ENCODE measurements around the gene EPB41L4B.

Gene EPB41L4B

DNA sequence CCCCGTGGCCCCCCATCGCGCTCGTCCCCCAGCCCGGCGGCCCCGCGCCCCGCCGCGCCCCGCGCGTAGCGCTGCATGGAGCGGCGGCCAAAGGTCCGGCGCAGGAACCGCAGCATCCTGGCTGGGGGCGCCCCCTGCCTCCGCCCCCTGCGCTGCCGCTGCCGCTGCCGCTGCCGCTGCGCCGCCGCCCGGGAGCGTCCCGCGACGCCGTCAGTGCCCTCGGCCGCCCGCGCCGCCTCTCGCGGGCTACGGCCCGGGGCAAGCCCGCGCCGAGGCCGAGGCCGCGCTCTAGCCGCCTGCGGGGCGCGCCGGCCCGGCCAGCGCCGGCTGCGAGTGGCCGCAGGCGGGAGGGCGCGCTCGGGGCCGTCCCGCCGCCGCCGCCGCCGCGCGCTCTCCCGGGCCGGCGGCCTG lies 523 bp downstream of the EPB41L4B start:
- no peak overlapping the region for H3K9ac ChIP-seq (ENCODE audit: low read length)
- no peaks in the 10 kb centered on the region for H3K36me3 ChIP-seq (ENCODE audit: control insufficient read depth, insufficient read depth, low read length, severe bottlenecking)
- DNase-seq (ENCODE audit: low read depth): peak; percentile 47
- no peaks in the 10 kb centered on the region for H3K9me3 ChIP-seq (ENCODE audit: control insufficient read depth, low read length)
- H3K4me3 ChIP-seq (ENCODE audit: low read length): no peak overlapping the region
- H3K4me1 ChIP-seq (ENCODE audit: control insufficient read depth, insufficient read depth, low read length): peaks cover 14% of the 10 kb centered on the region
- H3K27me3 ChIP-seq (replicated peaks; ENCODE audit: control insufficient read depth, insufficient read depth, low read length): peaks cover 48% of the 10 kb centered on the region

- H3K36me3 ChIP-seq (ENCODE audit: control insufficient read depth, insufficient read depth, low read length, severe bottlenecking): no peaks in the 10 kb centered on the region
- peaks cover 14% of the 10 kb centered on the region for H3K4me1 ChIP-seq (ENCODE audit: control insufficient read depth, insufficient read depth, low read length)
- H3K4me3 ChIP-seq (ENCODE audit: low read length): peak overlapping the region; percentile 70
- H3K27me3 ChIP-seq (replicated peaks; ENCODE audit: control insufficient read depth, insufficient read depth, low read length): peaks cover 48% of the 10 kb centered on the region
- H3K9ac ChIP-seq (ENCODE audit: low read length): peak overlapping the region; percentile 26
- DNase-seq (ENCODE audit: low read depth): no peak
- no peaks in the 10 kb centered on the region for H3K9me3 ChIP-seq (ENCODE audit: control insufficient read depth, low read length)
Observed at GRCh38 chr9:109319626-109320241, 1.1 kb downstream of the EPB41L4B start.

DNA sequence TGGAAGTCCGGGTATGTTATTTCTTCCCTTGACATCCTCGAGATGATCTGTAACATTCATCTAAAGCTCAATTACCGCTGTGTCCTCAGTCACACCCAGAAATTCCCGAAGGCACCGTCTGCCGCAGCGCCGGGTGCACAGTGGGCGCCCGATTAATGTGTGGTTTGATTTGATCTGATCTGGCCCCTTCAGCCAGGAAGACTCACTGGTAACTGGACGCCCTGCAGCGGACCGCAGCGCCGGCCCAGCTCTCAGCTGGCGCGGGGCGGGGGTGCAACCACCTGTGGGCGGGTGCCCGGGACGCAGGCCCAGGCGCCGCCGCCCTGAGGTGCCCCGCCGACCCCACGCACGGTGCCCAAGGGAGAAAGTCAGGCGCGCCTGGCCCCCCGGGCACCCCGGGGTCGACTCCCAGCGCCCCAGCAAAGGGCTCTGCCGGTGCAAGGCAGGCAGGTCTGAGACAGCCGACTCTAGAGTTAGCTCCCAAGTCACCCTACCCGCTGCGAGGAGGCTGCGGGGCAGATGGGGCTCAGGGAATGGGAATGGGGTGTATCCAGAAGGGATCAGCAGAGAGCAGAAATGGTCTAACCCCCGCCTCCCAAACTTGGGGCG lies 1.7 kb downstream of the EPB41L4B start:
- no peaks in the 10 kb centered on the region for H3K9me3 ChIP-seq (ENCODE audit: control insufficient read depth, low read length)
- no peak for DNase-seq (ENCODE audit: low read depth)
- H3K4me1 ChIP-seq (ENCODE audit: control insufficient read depth, insufficient read depth, low read length): peaks cover 14% of the 10 kb centered on the region
- no peaks in the 10 kb centered on the region for H3K36me3 ChIP-seq (ENCODE audit: control insufficient read depth, insufficient read depth, low read length, severe bottlenecking)
- H3K4me3 ChIP-seq (ENCODE audit: low read length): peak overlapping the region; percentile 70
- H3K27me3 ChIP-seq (replicated peaks; ENCODE audit: control insufficient read depth, insufficient read depth, low read length): peaks cover 45% of the 10 kb centered on the region
- H3K9ac ChIP-seq (ENCODE audit: low read length): peak overlapping the region; percentile 26

DNA sequence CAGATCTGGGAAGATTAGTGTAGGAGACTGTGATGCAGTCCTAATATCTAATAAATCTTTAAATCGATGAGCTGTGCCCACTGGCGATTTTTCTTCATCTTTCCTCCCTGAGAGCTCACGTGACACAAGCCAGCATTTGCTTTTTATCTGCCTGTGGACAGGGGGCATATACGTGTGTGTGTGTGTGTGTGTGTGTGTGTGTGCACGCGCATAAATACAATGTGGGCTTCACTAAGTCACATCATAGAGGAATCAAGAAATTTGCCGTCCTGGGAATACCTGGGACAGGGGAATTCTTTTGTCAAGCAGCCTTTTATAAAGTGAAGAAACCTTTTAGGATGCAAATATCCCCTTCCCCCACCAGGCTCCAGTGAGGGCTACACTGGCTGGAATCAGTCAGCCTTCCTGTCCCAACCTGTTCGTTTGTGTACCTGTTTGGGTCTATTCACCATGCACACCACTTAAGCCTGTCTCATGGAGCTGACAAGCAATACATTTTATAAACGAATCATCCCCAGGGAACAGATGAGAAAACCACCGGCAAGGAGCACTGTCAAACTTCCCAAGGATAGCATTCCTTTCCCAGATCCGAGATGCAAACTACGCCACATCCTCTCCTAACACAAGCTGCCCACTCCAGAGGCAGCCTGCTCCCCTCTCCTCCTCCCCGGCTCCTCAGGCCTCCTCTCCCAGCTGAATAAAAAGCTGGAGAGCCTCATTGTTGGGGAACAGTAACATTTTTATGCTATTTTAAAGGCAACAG lies 2.7 kb downstream of the EPB41L4B start:
- peaks cover 42% of the 10 kb centered on the region for H3K27me3 ChIP-seq (replicated peaks; ENCODE audit: control insufficient read depth, insufficient read depth, low read length)
- H3K9ac ChIP-seq (ENCODE audit: low read length): no peak overlapping the region
- H3K4me3 ChIP-seq (ENCODE audit: low read length): no peak overlapping the region
- no peaks in the 10 kb centered on the region for H3K9me3 ChIP-seq (ENCODE audit: control insufficient read depth, low read length)
- peaks cover 14% of the 10 kb centered on the region for H3K4me1 ChIP-seq (ENCODE audit: control insufficient read depth, insufficient read depth, low read length)
- no peaks in the 10 kb centered on the region for H3K36me3 ChIP-seq (ENCODE audit: control insufficient read depth, insufficient read depth, low read length, severe bottlenecking)
- DNase-seq (ENCODE audit: low read depth): no peak

- Histone ChIP-seq H3K4me3 (ENCODE audit: low read length) (no peak overlapping the region), H3K36me3 (ENCODE audit: control insufficient read depth, insufficient read depth, low read length, severe bottlenecking) (no peaks in the 10 kb centered on the region), H3K4me1 (ENCODE audit: control insufficient read depth, insufficient read depth, low read length) (peaks cover 14% of the 10 kb centered on the region), H3K9me3 (ENCODE audit: control insufficient read depth, low read length) (no peaks in the 10 kb centered on the region), H3K9ac (ENCODE audit: low read length) (no peak overlapping the region), H3K27me3 (replicated peaks; ENCODE audit: control insufficient read depth, insufficient read depth, low read length) (peaks cover 43% of the 10 kb centered on the region)
- DNase-seq (ENCODE audit: low read depth): no peak
Observed at GRCh38 chr9:109317311-109317978, 3.4 kb downstream of the EPB41L4B start.

GRCh38 chr9:109316207-109316640 lies 4.6 kb downstream of the EPB41L4B start:
- H3K27me3 ChIP-seq (replicated peaks; ENCODE audit: control insufficient read depth, insufficient read depth, low read length): peaks cover 43% of the 10 kb centered on the region
- DNase-seq (ENCODE audit: low read depth): no peak
- no peak overlapping the region for H3K9ac ChIP-seq (ENCODE audit: low read length)

DNA sequence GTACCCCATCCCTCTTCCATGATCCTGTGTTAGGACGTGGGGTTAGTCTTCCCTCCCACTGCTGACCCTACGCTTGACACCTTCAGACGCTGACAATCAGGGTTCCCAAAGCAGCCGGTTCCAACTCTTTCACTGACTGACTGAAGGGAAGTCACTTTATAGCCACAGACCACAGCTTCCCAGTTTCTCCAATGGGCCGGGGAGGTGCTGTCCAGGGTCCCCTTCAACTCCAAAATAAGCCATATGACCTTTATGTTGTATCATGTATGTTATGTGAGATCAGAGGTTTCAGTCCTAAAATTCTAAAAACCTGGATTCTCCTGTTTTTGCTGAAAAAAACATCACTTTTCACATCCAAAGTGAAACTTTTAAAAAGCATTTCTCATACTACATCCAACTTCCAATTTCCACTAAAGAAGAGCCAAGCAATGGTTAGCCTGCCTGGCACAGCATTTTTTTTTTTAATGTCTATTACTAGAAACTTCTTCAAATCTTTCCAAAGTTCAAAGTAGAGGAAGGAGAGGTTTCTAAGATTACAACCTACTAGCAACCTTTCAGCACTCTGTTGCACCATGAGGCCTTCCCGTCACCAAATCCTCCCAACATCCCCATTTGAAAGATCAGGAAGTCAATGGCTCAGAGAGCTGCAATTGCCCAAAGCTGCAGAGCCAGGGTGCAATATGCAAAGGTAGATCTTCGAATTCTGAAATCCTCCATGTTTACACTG lies 5.2 kb downstream of the EPB41L4B start:
- Histone ChIP-seq H3K4me1 (ENCODE audit: control insufficient read depth, insufficient read depth, low read length) (peaks cover 11% of the 10 kb centered on the region), H3K4me3 (ENCODE audit: low read length) (no peak overlapping the region), H3K27me3 (replicated peaks; ENCODE audit: control insufficient read depth, insufficient read depth, low read length) (peaks cover 42% of the 10 kb centered on the region), H3K9ac (ENCODE audit: low read length) (no peak overlapping the region), H3K36me3 (ENCODE audit: control insufficient read depth, insufficient read depth, low read length, severe bottlenecking) (no peaks in the 10 kb centered on the region), H3K9me3 (ENCODE audit: control insufficient read depth, low read length) (no peaks in the 10 kb centered on the region)
- no peak for DNase-seq (ENCODE audit: low read depth)

More at GRCh38 chr9:109316207-109316640, 4.6 kb downstream of the EPB41L4B start:
- Histone ChIP-seq H3K4me1 (ENCODE audit: control insufficient read depth, insufficient read depth, low read length) (peaks cover 13% of the 10 kb centered on the region), H3K4me3 (ENCODE audit: low read length) (no peak overlapping the region), H3K36me3 (ENCODE audit: control insufficient read depth, insufficient read depth, low read length, severe bottlenecking) (no peaks in the 10 kb centered on the region), H3K9me3 (ENCODE audit: control insufficient read depth, low read length) (no peaks in the 10 kb centered on the region)

GRCh38 chr9:109314011-109314531 lies 6.8 kb downstream of the EPB41L4B start:
- no peaks in the 10 kb centered on the region for H3K9me3 ChIP-seq (ENCODE audit: control insufficient read depth, low read length)
- H3K27me3 ChIP-seq (replicated peaks; ENCODE audit: control insufficient read depth, insufficient read depth, low read length): peaks cover 45% of the 10 kb centered on the region
- no peak for DNase-seq (ENCODE audit: low read depth)
- no peak overlapping the region for H3K4me3 ChIP-seq (ENCODE audit: low read length)
- H3K36me3 ChIP-seq (ENCODE audit: control insufficient read depth, insufficient read depth, low read length, severe bottlenecking): no peaks in the 10 kb centered on the region
- peaks cover 15% of the 10 kb centered on the region for H3K4me1 ChIP-seq (ENCODE audit: control insufficient read depth, insufficient read depth, low read length)
- no peak overlapping the region for H3K9ac ChIP-seq (ENCODE audit: low read length)

- Histone ChIP-seq H3K27me3 (replicated peaks; ENCODE audit: control insufficient read depth, insufficient read depth, low read length) (peaks cover 48% of the 10 kb centered on the region), H3K4me1 (ENCODE audit: control insufficient read depth, insufficient read depth, low read length) (peaks cover 15% of the 10 kb centered on the region), H3K36me3 (ENCODE audit: control insufficient read depth, insufficient read depth, low read length, severe bottlenecking) (no peaks in the 10 kb centered on the region), H3K9ac (ENCODE audit: low read length) (no peak overlapping the region), H3K9me3 (ENCODE audit: control insufficient read depth, low read length) (no peaks in the 10 kb centered on the region), H3K4me3 (ENCODE audit: low read length) (no peak overlapping the region)
- no peak for DNase-seq (ENCODE audit: low read depth)
Observed at GRCh38 chr9:109313351-109313750, 7.5 kb downstream of the EPB41L4B start.

GRCh38 chr9:109312783-109313182 lies 8.1 kb downstream of the EPB41L4B start:
- H3K9ac ChIP-seq (ENCODE audit: low read length): no peak overlapping the region
- H3K4me3 ChIP-seq (ENCODE audit: low read length): no peak overlapping the region
- H3K36me3 ChIP-seq (ENCODE audit: control insufficient read depth, insufficient read depth, low read length, severe bottlenecking): no peaks in the 10 kb centered on the region
- no peaks in the 10 kb centered on the region for H3K9me3 ChIP-seq (ENCODE audit: control insufficient read depth, low read length)
- peaks cover 52% of the 10 kb centered on the region for H3K27me3 ChIP-seq (replicated peaks; ENCODE audit: control insufficient read depth, insufficient read depth, low read length)
- DNase-seq (ENCODE audit: low read depth): no peak
- H3K4me1 ChIP-seq (ENCODE audit: control insufficient read depth, insufficient read depth, low read length): peaks cover 15% of the 10 kb centered on the region
